ENCODE measurements around the gene KLHL17.

KLHL17 gene

GRCh38 chr1:953524-954320, 6.7 kb upstream of the KLHL17 start:
- Histone ChIP-seq H3K9me3 (no peaks in the 10 kb centered on the region), H3K4me1 (no peaks in the 10 kb centered on the region), H3K4me3 (ENCODE audit: low read depth, low read length) (no peak overlapping the region), H3K27me3 (no peaks in the 10 kb centered on the region), H3K36me3 (peaks cover 80% of the 10 kb centered on the region)
- no peak for TF ChIP-seq CTCF (IDR thresholded peaks at IDR 0.05; ENCODE audit: low read depth, low read length)
- DNase-seq: no peak

GRCh38 chr1:954927-955326, 5.5 kb upstream of the KLHL17 start:
- H3K4me1 ChIP-seq: no peaks in the 10 kb centered on the region
- no peak overlapping the region for H3K4me3 ChIP-seq (ENCODE audit: low read depth, low read length)
- peaks cover 68% of the 10 kb centered on the region for H3K36me3 ChIP-seq
- no peak for DNase-seq
- no peaks in the 10 kb centered on the region for H3K27me3 ChIP-seq
- no peak for TF ChIP-seq CTCF (IDR thresholded peaks at IDR 0.05; ENCODE audit: low read depth, low read length)
- H3K9me3 ChIP-seq: no peaks in the 10 kb centered on the region

GRCh38 chr1:955474-955873, 4.9 kb upstream of the KLHL17 start:
- Histone ChIP-seq H3K9me3 (no peaks in the 10 kb centered on the region), H3K4me3 (ENCODE audit: low read depth, low read length) (no peak overlapping the region), H3K27me3 (no peaks in the 10 kb centered on the region), H3K36me3 (peaks cover 63% of the 10 kb centered on the region), H3K4me1 (no peaks in the 10 kb centered on the region)
- no peak for DNase-seq
- TF ChIP-seq CTCF (IDR thresholded peaks at IDR 0.05; ENCODE audit: low read depth, low read length): no peak

GRCh38 chr1:956636-957035, 3.7 kb upstream of the KLHL17 start:
- Histone ChIP-seq H3K4me1 (no peaks in the 10 kb centered on the region), H3K9me3 (no peaks in the 10 kb centered on the region), H3K36me3 (peaks cover 51% of the 10 kb centered on the region), H3K27me3 (no peaks in the 10 kb centered on the region), H3K4me3 (ENCODE audit: low read depth, low read length) (no peak overlapping the region)
- DNase-seq: no peak
- TF ChIP-seq CTCF (IDR thresholded peaks at IDR 0.05; ENCODE audit: low read depth, low read length): no peak

GRCh38 chr1:958823-959730, 1.3 kb upstream of the KLHL17 start, which contains the start of gene NOC2L:
NOC2L (minus strand) TSS chr1:959256; CDS start chr1:959240, 16 bp downstream.
- no peaks in the 10 kb centered on the region for H3K9me3 ChIP-seq
- no peaks in the 10 kb centered on the region for H3K27me3 ChIP-seq
- peak within 1 kb of the TSS; percentile 95 for H3K4me3 ChIP-seq (ENCODE audit: low read depth, low read length)
- peaks cover 42% of the 10 kb centered on the region for H3K36me3 ChIP-seq
- no peak for TF ChIP-seq CTCF (IDR thresholded peaks at IDR 0.05; ENCODE audit: low read depth, low read length)
- no peaks in the 10 kb centered on the region for H3K4me1 ChIP-seq
- peak; percentile 95 for DNase-seq

All from BE2C (cell line).